HepG2 (cell line): Measurements from ENCODE around the gene HOXA6. TPM values are rescaled to one million over a fixed set of nuclear protein-coding genes. Genes with fewer than 3 reads are reported as not detected.

Source experiments
- ATAC-seq: fragments of 200-7000 bp; cut with Tn5 transposase; 3 replicates; pipeline ENCODE4 v1.9.1; 2020; ENCODE audit warnings: mild to moderate bottlenecking, moderate library complexity
- BruUV-seq: library from RNA; stranded (reverse); fragments of 400-500 nt; replicated peaks from 2 replicates; lab custom pipeline; 2021; lab: Mats Ljungman, UMichigan
- CTCF ChIA-PET: fragments of 300-600 bp; formaldehyde crosslinking; extraction: SDS; loops from one replicate; lab custom pipeline; 2021; ENCODE audit warnings: low total read pairs, inconsistent platforms, low intra/inter-chr PET ratio; lab: Yijun Ruan, JAX
- POLR2A ChIA-PET: fragments of 350-600 bp; sonication (Branson Sonifier 250); formaldehyde crosslinking; loops from one replicate; lab custom pipeline; 2020; ENCODE audit warnings: antibody characterized with exemption, inconsistent platforms; lab: Yijun Ruan, JAX
- DNase-seq: peaks from one replicate; pipeline ENCODE4 v3.0.0-alpha.2; 2015; ENCODE audit warnings: low spot score
- FAIRE-seq: peaks from 3 replicates; lab custom pipeline; 2011; peaks lifted over from hg19 to GRCh38; lab: Jason Lieb, UNC
- H2AFZ ChIP-seq: one replicate; pipeline ENCODE4 v1.6.1; 2011; ENCODE audit warnings: low read length, inconsistent platforms
- H3K27ac ChIP-seq: fragments of 300-600 bp; 3 replicates; pipeline ENCODE4 v1.8.0; 2011; ENCODE audit warnings: mixed run types, mild to moderate bottlenecking, mixed read lengths, low read length, inconsistent platforms; ENCODE audit not compliant: insufficient read depth; ENCODE audit errors: extremely low read length
- H3K27me3 ChIP-seq, 2 experiments: fragments of 200-600 bp in 1 of 2; 2 replicates in 1 of 2; 3 replicates in 1 of 2; pipeline versions ENCODE4 v1.6.0 to v1.8.0; 2011; ENCODE audit warnings: low read length in 2 of 2, mild to moderate bottlenecking in 2 of 2, moderate library complexity in 2 of 2, inconsistent platforms in 1 of 2; ENCODE audit not compliant: insufficient read depth in 2 of 2, control insufficient read depth in 1 of 2
- H3K36me3 ChIP-seq, 2 experiments: fragments of 200-600 bp in 1 of 2; replicated peaks in 1 of 2; 2 replicates in 1 of 2; 3 replicates in 1 of 2; pipeline versions ENCODE4 v1.5.1 to v1.8.0; 2011; ENCODE audit warnings: low read length in 2 of 2, inconsistent platforms in 1 of 2; ENCODE audit not compliant: insufficient read depth in 2 of 2, control insufficient read depth in 1 of 2
- H3K4me1 ChIP-seq: 2 replicates; pipeline ENCODE4 v1.5.1; 2012; ENCODE audit warnings: low read length, inconsistent platforms; ENCODE audit not compliant: insufficient read depth
- H3K4me2 ChIP-seq: 2 replicates; pipeline ENCODE4 v1.6.0; 2011; ENCODE audit warnings: low read depth, low read length, inconsistent platforms
- H3K4me3 ChIP-seq, 3 experiments: fragments of 200-600 bp in 1 of 3; sonication (generic), shearing (Covaris generic) in 1 of 3; replicated peaks in 1 of 3; 2 replicates each; pipeline ENCODE4 v1.5.1; 2011 to 2016; ENCODE audit warnings: low read length in 3 of 3, inconsistent platforms in 2 of 3, low read depth in 2 of 3, mild to moderate bottlenecking in 2 of 3, control low read depth in 1 of 3, mixed read lengths in 1 of 3; ENCODE audit not compliant: insufficient read depth in 1 of 3
- H3K79me2 ChIP-seq: one replicate; pipeline ENCODE4 v1.6.1; 2011; ENCODE audit warnings: low read length, inconsistent platforms; ENCODE audit not compliant: insufficient read depth
- H3K9ac ChIP-seq: 2 replicates; pipeline ENCODE4 v1.6.0; 2011; ENCODE audit warnings: mild to moderate bottlenecking, low read depth, low read length, inconsistent platforms; ENCODE audit not compliant: insufficient read depth
- H3K9me3 ChIP-seq: 2 replicates; pipeline ENCODE4 v1.5.1; 2012; ENCODE audit warnings: mild to moderate bottlenecking, low read length
- H4K20me1 ChIP-seq: 2 replicates; pipeline ENCODE4 v1.6.0; 2011; ENCODE audit warnings: inconsistent platforms, mild to moderate bottlenecking, low read length, moderate library complexity; ENCODE audit not compliant: insufficient read depth
- ARNTL ChIP-seq: sonication (generic); formaldehyde crosslinking; IDR thresholded peaks from 2 replicates; pipeline ENCODE4 v1.4.0; 2020; ENCODE audit warnings: mild to moderate bottlenecking, missing genetic modification reagents
- DR1 ChIP-seq: sonication (generic); formaldehyde crosslinking; IDR thresholded peaks from 2 replicates; pipeline ENCODE4 v1.8.0; 2021; ENCODE audit warnings: mild to moderate bottlenecking, missing genetic modification reagents, inconsistent platforms
- E2F2 ChIP-seq: sonication (generic); formaldehyde crosslinking; IDR thresholded peaks from 2 replicates; pipeline ENCODE4 v1.4.0; 2020; ENCODE audit warnings: missing genetic modification reagents, borderline replicate concordance
- GMEB1 ChIP-seq: sonication (generic); formaldehyde crosslinking; IDR thresholded peaks from 2 replicates; pipeline ENCODE4 v1.5.1; 2020; ENCODE audit warnings: missing genetic modification reagents, mild to moderate bottlenecking, borderline replicate concordance
- ISL2 ChIP-seq: sonication (generic); formaldehyde crosslinking; IDR thresholded peaks from 2 replicates; pipeline ENCODE4 v1.5.0; 2020; ENCODE audit warnings: missing genetic modification reagents
- PHF21A ChIP-seq: sonication (generic); formaldehyde crosslinking; IDR thresholded peaks from 2 replicates; pipeline ENCODE4 v1.5.0; 2020; ENCODE audit warnings: mild to moderate bottlenecking, missing genetic modification reagents
- XBP1 ChIP-seq: sonication (generic); formaldehyde crosslinking; IDR thresholded peaks from 2 replicates; pipeline ENCODE4 v1.5.0; 2020; ENCODE audit warnings: missing genetic modification reagents
- ZMAT5 ChIP-seq: sonication (generic); formaldehyde crosslinking; IDR thresholded peaks from 2 replicates; pipeline ENCODE4 v1.5.0; 2020; ENCODE audit warnings: mild to moderate bottlenecking, low read depth, missing genetic modification reagents, borderline replicate concordance
- ZNF280B ChIP-seq: sonication (generic); formaldehyde crosslinking; IDR thresholded peaks from 2 replicates; pipeline ENCODE4 v1.5.0; 2020; ENCODE audit warnings: missing genetic modification reagents, mild to moderate bottlenecking, borderline replicate concordance
- WGBS: methylation state at CpG from one replicate; pipeline ENCODE4 v1.1.6; 2017; ENCODE audit warnings: low lambda C conversion rate; 5-methylcytosine and 5-hydroxymethylcytosine counted together
- in situ Hi-C: cut with HindIII; loops from 2 replicates; pipeline ENCODE4 v1.10.0; 2017; ENCODE audit warnings: low pct_unique_long_range_greater_than_20kb; ENCODE audit not compliant: extremely low pct_ligation_motif_present
- intact Hi-C: fragments of 100-400 bp; cut with micrococcal nuclease; formaldehyde crosslinking; loops from one replicate; pipeline ENCODE4 v1.10.0; 2022; ENCODE audit not compliant: unreplicated experiment
- polyA plus RNA-seq, 8 experiments: library from polyadenylated mRNA; depleted of rRNA in 3 of 8; stranded (reverse) in 7 of 8; unstranded in 1 of 8; fragments of >200 nt; fragmentation: Illumina TruSeq in 4 of 8; extraction: Trizol in 4 of 8; gene quantifications; 2 replicates each; pipeline versions ENCODE4 v1.2.1 to v1.2.3, GENCODE V29; 2011 to 2016; ENCODE audit warnings: low read depth in 4 of 8, missing spikeins in 1 of 8, mixed read lengths in 1 of 8; ENCODE audit not compliant: insufficient read depth in 1 of 8
- total RNA-seq, 5 experiments: library from RNA; depleted of rRNA; stranded (reverse); fragments of >200 nt; fragmentation: Illumina TruSeq; extraction: Trizol; gene quantifications; 2 replicates each; pipeline ENCODE4 v1.2.3, GENCODE V29; 2016; ENCODE audit warnings: low read depth in 1 of 5
- TF ChIP-seq, protein P1 (sequence below): sonication (generic); formaldehyde crosslinking; IDR thresholded peaks from 2 replicates; pipeline ENCODE4 v1.8.1; 2023; ENCODE audit warnings: mild to moderate bottlenecking, inconsistent platforms, moderate library complexity, missing genetic modification reagents, borderline replicate concordance
- TF ChIP-seq, protein P2 (sequence below): IDR thresholded peaks from 2 replicates; pipeline ENCODE4 v1.6.1; 2016; ENCODE audit warnings: control low read depth
- TF ChIP-seq, protein P3 (sequence below): sonication (generic); formaldehyde crosslinking; IDR thresholded peaks from 2 replicates; pipeline ENCODE4 v1.5.0; 2020; ENCODE audit warnings: mild to moderate bottlenecking, missing genetic modification reagents, moderate library complexity
- TF ChIP-seq, protein P4 (sequence below): sonication (generic); formaldehyde crosslinking; IDR thresholded peaks from 2 replicates; pipeline ENCODE4 v1.4.0; 2020; ENCODE audit warnings: mild to moderate bottlenecking, missing genetic modification reagents

The HOXA6 gene
- total and polyA plus RNA-seq, 2 of the 13 experiments (the other 11 are each of a cell fraction or from before 2014, with no cell fraction given) = 1.3 to 1.5 TPM

GRCh38 chr7:27145914-27146412 is 1.6 kb downstream of the HOXA6 start:
- FAIRE-seq (no peak), ATAC-seq (no peak), DNase-seq (no peak)
- H3K79me2 ChIP-seq = peaks cover 5% of the 10 kb centered on the region
- H3K4me1 ChIP-seq = peaks cover 30% of the 10 kb centered on the region
- H2AFZ ChIP-seq = no peak overlapping the region
- H3K27me3 ChIP-seq = no peaks in the 10 kb centered on the region; a peak in 1 of 5 replicates
- ChIA-PET POLR2A (no interaction called here), CTCF (no interaction called here)
- H3K36me3 ChIP-seq = no peaks in the 10 kb centered on the region; a peak in 2 of 5 replicates
- H3K27ac ChIP-seq = no peak overlapping the region
- no TSS peak for BruUV-seq
- H3K9ac ChIP-seq = no peak overlapping the region
- no peaks in the 10 kb centered on the region for H3K9me3 ChIP-seq
- H4K20me1 ChIP-seq = no peaks in the 10 kb centered on the region
- no peak overlapping the region for H3K4me3 ChIP-seq
- intact Hi-C loops (no loop called here), in situ Hi-C loops (no loop called here)
- H3K4me2 ChIP-seq = no peak overlapping the region
- 90% methylated on average over 9 of the region's 11 CpGs for WGBS
- TF ChIP-seq GMEB1 = no peak
- TF ChIP-seq ZNF280B (CRISPR knock-in tag) = no peak
- TF ChIP-seq E2F2 (CRISPR knock-in tag) = no peak
- TF ChIP-seq DR1 (CRISPR knock-in tag) = no peak
- TF ChIP-seq, protein P1, sequence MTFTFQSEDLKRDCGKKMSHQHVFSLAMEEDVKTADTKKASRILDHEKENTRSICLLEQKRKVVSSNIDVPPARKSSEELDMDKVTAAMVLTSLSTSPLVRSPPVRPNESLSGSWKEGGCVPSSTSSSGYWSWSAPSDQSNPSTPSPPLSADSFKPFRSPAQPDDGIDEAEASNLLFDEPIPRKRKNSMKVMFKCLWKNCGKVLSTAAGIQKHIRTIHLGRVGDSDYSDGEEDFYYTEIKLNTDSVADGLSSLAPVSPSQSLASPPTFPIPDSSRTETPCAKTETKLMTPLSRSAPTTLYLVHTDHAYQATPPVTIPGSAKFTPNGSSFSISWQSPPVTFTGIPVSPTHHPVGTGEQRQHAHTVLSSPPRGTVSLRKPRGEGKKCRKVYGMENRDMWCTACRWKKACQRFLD = no peak
- no peak for TF ChIP-seq ARNTL
- TF ChIP-seq, protein P2, sequence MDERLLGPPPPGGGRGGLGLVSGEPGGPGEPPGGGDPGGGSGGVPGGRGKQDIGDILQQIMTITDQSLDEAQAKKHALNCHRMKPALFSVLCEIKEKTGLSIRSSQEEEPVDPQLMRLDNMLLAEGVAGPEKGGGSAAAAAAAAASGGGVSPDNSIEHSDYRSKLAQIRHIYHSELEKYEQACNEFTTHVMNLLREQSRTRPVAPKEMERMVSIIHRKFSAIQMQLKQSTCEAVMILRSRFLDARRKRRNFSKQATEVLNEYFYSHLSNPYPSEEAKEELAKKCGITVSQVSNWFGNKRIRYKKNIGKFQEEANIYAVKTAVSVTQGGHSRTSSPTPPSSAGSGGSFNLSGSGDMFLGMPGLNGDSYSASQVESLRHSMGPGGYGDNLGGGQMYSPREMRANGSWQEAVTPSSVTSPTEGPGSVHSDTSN = no peak
- TF ChIP-seq XBP1 (CRISPR knock-in tag) = no peak
- no peak for TF ChIP-seq PHF21A (CRISPR knock-in tag)
- TF ChIP-seq, protein P3, sequence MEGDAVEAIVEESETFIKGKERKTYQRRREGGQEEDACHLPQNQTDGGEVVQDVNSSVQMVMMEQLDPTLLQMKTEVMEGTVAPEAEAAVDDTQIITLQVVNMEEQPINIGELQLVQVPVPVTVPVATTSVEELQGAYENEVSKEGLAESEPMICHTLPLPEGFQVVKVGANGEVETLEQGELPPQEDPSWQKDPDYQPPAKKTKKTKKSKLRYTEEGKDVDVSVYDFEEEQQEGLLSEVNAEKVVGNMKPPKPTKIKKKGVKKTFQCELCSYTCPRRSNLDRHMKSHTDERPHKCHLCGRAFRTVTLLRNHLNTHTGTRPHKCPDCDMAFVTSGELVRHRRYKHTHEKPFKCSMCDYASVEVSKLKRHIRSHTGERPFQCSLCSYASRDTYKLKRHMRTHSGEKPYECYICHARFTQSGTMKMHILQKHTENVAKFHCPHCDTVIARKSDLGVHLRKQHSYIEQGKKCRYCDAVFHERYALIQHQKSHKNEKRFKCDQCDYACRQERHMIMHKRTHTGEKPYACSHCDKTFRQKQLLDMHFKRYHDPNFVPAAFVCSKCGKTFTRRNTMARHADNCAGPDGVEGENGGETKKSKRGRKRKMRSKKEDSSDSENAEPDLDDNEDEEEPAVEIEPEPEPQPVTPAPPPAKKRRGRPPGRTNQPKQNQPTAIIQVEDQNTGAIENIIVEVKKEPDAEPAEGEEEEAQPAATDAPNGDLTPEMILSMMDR = no peak
- no peak for TF ChIP-seq ISL2 (CRISPR knock-in tag)
- no peak for TF ChIP-seq ZMAT5 (CRISPR knock-in tag)
- TF ChIP-seq, protein P4, sequence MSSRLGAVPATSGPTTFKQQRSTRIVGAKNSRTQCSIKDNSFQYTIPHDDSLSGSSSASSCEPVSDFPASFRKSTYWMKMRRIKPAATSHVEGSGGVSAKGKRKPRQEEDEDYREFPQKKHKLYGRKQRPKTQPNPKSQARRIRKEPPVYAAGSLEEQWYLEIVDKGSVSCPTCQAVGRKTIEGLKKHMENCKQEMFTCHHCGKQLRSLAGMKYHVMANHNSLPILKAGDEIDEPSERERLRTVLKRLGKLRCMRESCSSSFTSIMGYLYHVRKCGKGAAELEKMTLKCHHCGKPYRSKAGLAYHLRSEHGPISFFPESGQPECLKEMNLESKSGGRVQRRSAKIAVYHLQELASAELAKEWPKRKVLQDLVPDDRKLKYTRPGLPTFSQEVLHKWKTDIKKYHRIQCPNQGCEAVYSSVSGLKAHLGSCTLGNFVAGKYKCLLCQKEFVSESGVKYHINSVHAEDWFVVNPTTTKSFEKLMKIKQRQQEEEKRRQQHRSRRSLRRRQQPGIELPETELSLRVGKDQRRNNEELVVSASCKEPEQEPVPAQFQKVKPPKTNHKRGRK (CRISPR knock-in tag) = no peak
